Panc1 (cell line): ENCODE data around the gene NEUROG1. TPM values are rescaled to one million over a fixed set of nuclear protein-coding genes. Genes with fewer than 3 reads are reported as not detected.

Source experiments
- ATAC-seq: fragments of 200-7000 bp; cut with Tn5 transposase; 2 replicates; pipeline ENCODE4 v1.9.1; 2020; ENCODE audit warnings: mild to moderate bottlenecking, moderate library complexity
- BruUV-seq: library from RNA; stranded (reverse); fragments of 400-500 nt; replicated peaks from 2 replicates; lab custom pipeline; 2021; lab: Mats Ljungman, UMichigan
- CTCF ChIA-PET: fragments of 300-600 bp; sonication (Branson Sonifier 250); formaldehyde crosslinking; loops from one replicate; lab custom pipeline; 2022; ENCODE audit warnings: antibody characterized with exemption; lab: Charles Lee
- POLR2A ChIA-PET: fragments of 300-600 bp; sonication (Branson Sonifier 250); formaldehyde crosslinking; loops from one replicate; lab custom pipeline; 2022; ENCODE audit warnings: antibody characterized with exemption; lab: Charles Lee
- DNase-seq: peaks from one replicate; pipeline ENCODE4 v3.0.0-alpha.2; 2010; ENCODE audit warnings: low read depth, low spot score
- H3K27ac ChIP-seq: 2 replicates; pipeline ENCODE4 v1.5.1; 2011; ENCODE audit warnings: mild to moderate bottlenecking, low read length, inconsistent platforms
- H3K27me3 ChIP-seq: fragments of 200-500 bp; sonication (Bioruptor generic); 2 replicates; pipeline ENCODE4 v1.6.0; 2014; ENCODE audit warnings: low read length, inconsistent platforms; ENCODE audit not compliant: control insufficient read depth, insufficient read depth
- H3K36me3 ChIP-seq: fragments of 200-500 bp; sonication (Bioruptor generic); 2 replicates; pipeline ENCODE4 v1.5.1; 2014; ENCODE audit warnings: inconsistent platforms, mild to moderate bottlenecking, low read length, moderate library complexity; ENCODE audit not compliant: control insufficient read depth, insufficient read depth
- H3K4me1 ChIP-seq: 2 replicates; pipeline ENCODE4 v1.5.1; 2011; ENCODE audit warnings: inconsistent platforms, mild to moderate bottlenecking, low read length, moderate library complexity; ENCODE audit not compliant: control insufficient read depth, insufficient read depth
- H3K4me3 ChIP-seq, 2 experiments: 2 replicates each; pipeline ENCODE4 v1.5.1; 2011 to 2012; ENCODE audit warnings: low read depth in 2 of 2, low read length in 2 of 2, mild to moderate bottlenecking in 2 of 2, inconsistent platforms in 1 of 2, moderate library complexity in 1 of 2
- H3K9me3 ChIP-seq: fragments of 200-500 bp; sonication (Bioruptor generic); 2 replicates; pipeline ENCODE4 v1.5.1; 2014; ENCODE audit warnings: low read depth, mild to moderate bottlenecking, inconsistent platforms, low read length, moderate library complexity; ENCODE audit not compliant: control insufficient read depth, insufficient read depth
- CTCF ChIP-seq: fragments of 450-650 bp; IDR thresholded peaks from 2 replicates; pipeline ENCODE4 v1.5.1; 2017; ENCODE audit warnings: mild to moderate bottlenecking
- POLR2AphosphoS5 ChIP-seq: IDR thresholded peaks from 2 replicates; pipeline ENCODE4 v1.6.1; 2012; ENCODE audit warnings: mild to moderate bottlenecking, low read depth, low read length, moderate library complexity
- REST ChIP-seq, 2 experiments: IDR thresholded peaks; 2 replicates each; pipeline ENCODE4 v1.6.1; 2011 to 2012; ENCODE audit warnings: low read depth in 2 of 2, control low read depth in 1 of 2, low read length in 1 of 2, mild to moderate bottlenecking in 1 of 2, moderate library complexity in 1 of 2; ENCODE audit not compliant: insufficient read depth in 1 of 2
- SIN3A ChIP-seq: IDR thresholded peaks from 2 replicates; pipeline ENCODE4 v1.6.1; 2012; ENCODE audit warnings: low read depth, mild to moderate bottlenecking, low read length, moderate library complexity, borderline replicate concordance; ENCODE audit not compliant: insufficient read depth
- TCF7L2 ChIP-seq: IDR thresholded peaks from 2 replicates; pipeline ENCODE4 v1.6.1; 2011; ENCODE audit warnings: mild to moderate bottlenecking, low read depth, low read length, inconsistent platforms
- in situ Hi-C: cut with HindIII; loops from 2 replicates; pipeline ENCODE4 v1.10.0; 2016; ENCODE audit warnings: low sequenced_read_pairs, low pct_unique_long_range_greater_than_20kb
- intact Hi-C: fragments of 100-400 bp; cut with micrococcal nuclease; formaldehyde crosslinking; loops from one replicate; pipeline ENCODE4 v1.10.0; 2022; ENCODE audit not compliant: unreplicated experiment
- total RNA-seq: library from RNA; stranded (reverse); gene quantifications from one replicate; pipeline ENCODE4 v1.2.1, GENCODE V29; 2021; ENCODE audit not compliant: unreplicated experiment

NEUROG1 gene
- total RNA-seq, 1 experiment from 2014 or later = not detected

GRCh38 chr5:135577421-135577820, 41.7 kb upstream of the NEUROG1 start:
- in situ Hi-C loops = no loop called here
- CTCF ChIA-PET = no interaction called here
- H3K4me3 ChIP-seq = no peak overlapping the region

GRCh38 chr5:135576075-135576599, 40.4 kb upstream of the NEUROG1 start:
- no peak for TF ChIP-seq SIN3A
- Histone ChIP-seq H3K27ac (no peak overlapping the region), H3K9me3 (no peaks in the 10 kb centered on the region), H3K27me3 (peaks cover 24% of the 10 kb centered on the region), H3K4me1 (peaks cover 3% of the 10 kb centered on the region; the same call in 1 of the 2 replicates), H3K36me3 (no peaks in the 10 kb centered on the region), H3K4me3 (no peak overlapping the region)
- POLR2A ChIA-PET = no interaction called here
- intact Hi-C loops = no loop called here
- ATAC-seq = 0 out of 2 replicates have a peak, but pooled peaks have one; percentile 56
- no TSS peak for BruUV-seq
- CTCF ChIA-PET = no interaction called here
- DNase-seq = no peak
- in situ Hi-C loops = no loop called here

More at GRCh38 chr5:135577421-135577820, 41.7 kb upstream of the NEUROG1 start:
- H3K4me1 ChIP-seq = peaks cover 3% of the 10 kb centered on the region; the same call in 1 of the 2 replicates
- DNase-seq = no peak
- no peak for ATAC-seq
- no TSS peak for BruUV-seq
- POLR2A ChIA-PET = no interaction called here
- no peak overlapping the region for H3K27ac ChIP-seq
- intact Hi-C loops = no loop called here
- no peaks in the 10 kb centered on the region for H3K36me3 ChIP-seq
- H3K27me3 ChIP-seq = peaks cover 26% of the 10 kb centered on the region
- TF ChIP-seq TCF7L2 = no peak
- TF ChIP-seq SIN3A = no peak
- TF ChIP-seq REST (IDR thresholded peaks at IDR 0.05; ENCODE audit: insufficient read depth in 1 of 2, low read depth in 2 of 2, low read length in 1 of 2) = no peak
- no peak for TF ChIP-seq CTCF
- TF ChIP-seq POLR2AphosphoS5 = no peak
- H3K9me3 ChIP-seq = no peaks in the 10 kb centered on the region

- CTCF ChIA-PET = no interaction called here
- peaks cover 3% of the 10 kb centered on the region; the same call in 1 of the 2 replicates for H3K4me1 ChIP-seq
- BruUV-seq = no TSS peak
Observed at GRCh38 chr5:135574493-135574892, 38.7 kb upstream of the NEUROG1 start.

More at GRCh38 chr5:135574493-135574892, 38.7 kb upstream of the NEUROG1 start:
- intact Hi-C loops = no loop called here
- ATAC-seq (no peak), DNase-seq (no peak)
- peaks cover 10% of the 10 kb centered on the region for H3K27me3 ChIP-seq
- no peaks in the 10 kb centered on the region for H3K9me3 ChIP-seq
- no peak overlapping the region for H3K4me3 ChIP-seq
- POLR2A ChIA-PET = no interaction called here
- H3K27ac ChIP-seq = no peak overlapping the region
- no peaks in the 10 kb centered on the region for H3K36me3 ChIP-seq
- in situ Hi-C loops = no loop called here
- no peak for TF ChIP-seq CTCF
- no peak for TF ChIP-seq REST (IDR thresholded peaks at IDR 0.05; ENCODE audit: insufficient read depth in 1 of 2, low read depth in 2 of 2, low read length in 1 of 2)
- TF ChIP-seq SIN3A = no peak
- TF ChIP-seq POLR2AphosphoS5 = no peak
- no peak for TF ChIP-seq TCF7L2
